ENCODE measurements around the gene MSMP.
A peak's percentile ranks its signal among the peaks of the same experiment; 100 is the strongest.

Gene MSMP
- 0 to 0.13 reads per million in 2 donors for total RNA-seq

DNA sequence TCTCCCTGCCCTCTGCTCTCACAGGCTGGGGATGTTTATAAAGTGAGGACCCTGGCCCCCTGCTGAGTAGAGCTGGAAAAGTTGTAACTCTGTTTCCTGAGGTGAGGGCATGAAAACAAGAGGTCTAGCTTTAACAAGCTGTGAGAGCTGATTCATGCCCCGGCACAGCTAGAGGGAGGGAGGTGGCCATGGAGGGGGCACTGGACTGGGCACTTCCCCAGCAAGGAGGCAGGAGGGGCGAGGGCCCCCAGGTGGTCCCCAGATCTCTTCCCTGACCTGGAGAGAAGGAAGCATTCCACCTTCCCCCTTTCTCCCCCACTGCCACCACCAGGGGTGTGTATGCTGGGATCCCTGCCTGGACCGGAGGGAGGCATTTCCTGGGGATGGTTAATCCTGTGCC lies at the start of gene MSMP:
TSS of gene MSMP (minus strand) at position 13 of the 400 bp plus-strand sequence. CDS start 147 bp downstream, outside the sequence.
- no peak for DNase-seq

- DNase-seq, result no peak
These were observed 47.5 kb upstream of the MSMP start for GRCh38 chr9:35801328-35802128.

- DNase-seq, result no peak
These were observed 46.5 kb upstream of the MSMP start for GRCh38 chr9:35800530-35800929.

DNA sequence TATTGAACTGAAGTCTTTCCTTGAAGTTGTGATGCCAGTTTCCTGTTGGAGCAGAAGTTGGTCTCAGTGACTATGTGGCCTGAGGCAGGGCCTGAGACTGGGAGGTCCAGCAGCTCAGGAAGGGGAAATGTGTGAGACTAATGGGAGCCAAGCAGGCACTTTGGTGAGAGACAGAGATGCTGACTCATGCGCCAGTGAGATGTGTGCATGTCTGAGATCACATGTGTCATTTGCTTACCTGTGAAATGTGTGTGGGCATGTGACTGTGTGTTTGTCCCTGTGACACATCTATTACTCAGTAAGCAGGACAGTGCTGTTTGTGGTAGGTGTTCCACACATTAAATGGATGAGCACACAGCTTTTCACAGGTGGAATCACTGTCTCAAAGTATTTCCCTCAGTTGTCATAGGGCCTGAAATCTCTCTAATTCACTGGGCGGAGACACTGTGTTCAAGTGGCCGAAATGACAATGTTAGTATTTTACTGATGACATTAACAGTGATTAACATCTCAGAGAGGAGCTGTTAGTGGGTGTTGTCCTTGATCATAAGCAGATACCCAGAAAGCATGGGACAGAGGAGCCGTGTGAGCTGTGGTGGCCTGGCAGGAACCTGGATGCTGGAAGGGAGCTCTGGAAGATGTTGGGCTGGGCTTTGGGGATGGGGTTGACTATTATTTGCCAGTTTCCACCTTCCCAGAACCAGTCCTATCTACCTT lies 44.7 kb upstream of the MSMP start:
- DNase-seq, result peak in 2 of 5 experiments; percentile 26 to 45

DNA sequence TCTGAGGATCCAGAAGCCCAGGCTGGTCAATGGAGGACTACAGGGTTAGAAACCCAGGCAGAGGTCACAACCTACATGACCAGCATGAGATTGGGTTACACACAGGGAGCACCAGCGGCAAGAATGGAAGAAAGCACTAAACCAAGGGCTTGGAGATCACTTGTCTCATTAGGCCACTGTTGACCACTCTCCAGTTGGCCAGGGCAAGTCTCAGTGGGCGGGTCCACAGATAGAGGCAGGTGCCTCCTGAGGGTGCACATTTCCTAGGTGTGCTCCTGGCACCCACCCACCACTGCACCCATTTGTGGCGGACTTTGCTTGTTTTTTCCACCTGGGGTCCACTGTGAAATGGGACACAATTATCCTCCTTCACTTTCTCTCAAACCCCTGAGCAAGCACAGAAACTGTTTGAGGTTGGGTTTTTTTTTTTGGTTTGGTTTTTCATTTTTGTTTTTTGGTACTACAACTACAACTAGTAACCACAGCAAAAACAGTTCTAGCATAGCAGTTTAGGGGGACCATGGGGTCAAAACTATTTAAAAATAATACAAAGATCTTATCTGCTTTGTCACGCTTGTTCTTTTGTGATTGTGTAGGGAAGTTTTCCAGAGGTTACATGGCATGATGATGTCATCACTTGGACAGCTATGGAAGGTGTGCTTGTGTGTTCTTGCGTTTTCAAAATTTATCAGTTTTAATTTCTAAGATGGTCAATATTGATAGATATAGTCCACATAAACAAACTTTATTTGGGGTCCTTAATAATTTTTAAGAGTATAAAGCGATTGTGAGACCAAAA lies 43.4 kb upstream of the MSMP start:
- no peak for DNase-seq

DNA sequence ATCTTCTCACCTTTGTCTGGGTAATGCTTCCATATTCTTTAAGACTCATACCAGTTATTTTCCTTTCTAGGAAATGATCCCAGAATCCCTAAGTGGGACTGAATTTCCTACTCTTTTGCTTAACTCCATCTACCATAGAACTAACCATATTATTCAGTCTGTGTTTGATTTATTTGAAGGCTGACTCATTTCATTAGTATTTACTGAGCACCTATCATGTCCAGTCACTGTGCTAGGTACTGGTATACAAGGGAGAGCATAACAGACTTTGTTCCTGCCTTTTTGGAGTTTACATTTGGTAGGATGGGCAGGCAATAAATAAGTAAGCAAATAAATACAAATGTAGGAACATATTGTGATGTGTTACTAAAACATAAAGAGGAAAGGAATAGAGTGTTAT lies 41.6 kb upstream of the MSMP start:
- no peak for DNase-seq

DNA sequence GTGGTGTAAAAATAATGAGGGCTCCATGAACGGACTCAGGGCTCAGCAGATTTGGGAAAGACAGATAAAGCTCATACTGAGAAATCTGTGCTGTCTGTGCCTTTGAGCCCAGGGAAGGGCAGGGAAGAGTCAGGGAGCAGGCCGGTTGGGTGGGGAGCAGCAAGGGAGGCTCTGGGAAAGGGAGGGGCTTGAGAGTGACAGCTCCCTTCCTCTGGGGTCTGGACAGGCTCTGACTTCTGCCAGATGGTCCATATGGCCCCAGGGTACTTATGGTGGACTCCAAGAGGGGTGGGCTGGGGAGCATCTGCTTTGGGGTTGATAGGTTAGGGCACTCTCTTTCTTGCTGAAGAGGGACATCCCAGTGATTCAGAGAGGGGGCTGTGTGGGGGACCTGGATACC lies 39.4 kb upstream of the MSMP start:
- DNase-seq, result no peak

DNA sequence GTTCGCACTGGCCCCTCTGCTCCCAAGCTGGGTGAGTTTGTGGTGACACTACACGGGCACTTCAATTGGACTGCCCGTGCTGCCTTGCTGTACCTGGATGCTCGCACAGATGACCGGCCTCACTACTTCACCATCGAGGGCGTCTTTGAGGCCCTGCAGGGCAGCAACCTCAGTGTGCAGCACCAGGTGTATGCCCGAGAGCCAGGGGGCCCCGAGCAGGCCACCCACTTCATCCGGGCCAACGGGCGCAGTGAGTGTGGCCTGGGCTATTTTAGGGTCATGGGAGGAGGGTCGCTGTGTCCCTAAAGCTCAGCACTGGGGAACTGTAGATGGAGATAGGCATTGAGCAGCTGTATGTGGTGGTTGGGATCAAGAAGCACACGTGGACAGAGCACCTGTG lies 38.8 kb upstream of the MSMP start:
- no peak for DNase-seq

- no peak for DNase-seq
These were observed 38.1 kb upstream of the MSMP start for GRCh38 chr9:35792024-35792813.

GRCh38 chr9:35791297-35791921 lies 37.3 kb upstream of the MSMP start, which contains the start of gene NPR2:
Gene NPR2, plus strand, starts transcription at chr9:35791591. Its CDS starts 818 bp downstream, at chr9:35792409.
- DNase-seq, result no peak

DNA sequence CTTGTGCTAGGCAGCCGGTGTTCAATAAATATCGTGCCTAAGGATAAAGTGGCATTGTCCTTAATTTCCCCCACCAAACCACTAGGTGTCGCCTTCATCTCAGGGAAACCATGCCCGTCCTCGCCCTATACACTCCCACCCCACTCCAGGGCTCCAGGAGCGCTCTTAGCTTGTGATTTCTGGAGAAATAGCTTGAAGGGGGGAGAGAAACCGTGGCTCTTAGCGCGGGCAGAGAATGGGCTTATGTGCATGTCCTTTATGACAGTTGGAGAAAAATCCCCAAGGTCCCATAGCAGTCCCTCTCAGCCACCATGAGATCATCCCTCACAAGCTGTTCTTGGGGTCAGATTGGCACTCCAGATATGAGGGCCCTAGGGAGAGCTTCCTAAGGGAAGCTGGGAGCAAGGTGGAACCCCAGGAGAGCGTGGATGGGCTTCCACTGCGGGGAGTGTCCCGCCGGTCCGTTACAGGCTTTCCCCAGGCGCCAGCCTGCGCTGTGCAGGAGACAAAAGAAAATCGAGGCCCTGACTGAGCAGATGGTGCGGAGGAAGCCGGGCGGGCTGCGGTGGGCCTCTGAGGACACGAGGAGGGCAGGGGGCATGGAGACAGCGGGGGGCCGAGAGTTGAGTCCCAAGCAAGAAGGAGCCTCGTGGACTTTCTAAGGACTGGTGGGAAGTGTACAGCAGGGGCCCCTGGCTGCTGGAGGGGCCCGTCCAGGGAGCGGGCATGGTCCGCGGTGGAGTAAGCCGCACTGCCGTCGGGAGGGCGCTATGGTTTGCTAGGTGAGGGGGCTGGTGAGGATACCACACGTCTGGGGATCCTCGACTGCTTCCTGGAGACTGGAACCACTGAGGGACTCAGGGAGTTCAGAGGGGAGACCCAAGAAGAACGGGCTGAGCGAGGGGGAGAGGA lies 36.6 kb upstream of the MSMP start:
- peak in 4 of 5 experiments; percentile 15 to 66 (median 38) for DNase-seq

GRCh38 chr9:35790025-35790384 lies 35.9 kb upstream of the MSMP start:
- DNase-seq, result no peak

- DNase-seq, result no peak
These were observed 35.5 kb upstream of the MSMP start for GRCh38 chr9:35789541-35789940.

DNA sequence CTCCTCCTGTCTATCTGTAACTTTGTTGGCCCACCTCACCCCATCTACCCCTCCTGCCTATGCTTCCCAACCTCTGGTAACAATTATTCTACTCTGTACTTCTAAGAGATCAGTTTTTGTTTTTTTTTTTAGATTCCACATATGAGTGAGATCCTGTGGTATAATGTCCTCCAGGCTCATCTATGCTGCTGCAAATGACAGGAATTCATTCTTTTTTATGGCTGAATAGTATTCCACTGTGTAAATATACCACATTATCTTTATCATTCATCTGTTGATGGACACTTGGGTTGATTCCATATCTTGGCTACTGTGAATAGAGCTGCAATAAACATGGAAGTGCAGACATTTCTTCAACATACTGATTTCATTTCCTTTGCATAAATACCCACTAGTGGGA lies 29.3 kb upstream of the MSMP start:
- no peak for DNase-seq

- no peak for DNase-seq
These were observed 27.0 kb upstream of the MSMP start for GRCh38 chr9:35781066-35781465.

DNA sequence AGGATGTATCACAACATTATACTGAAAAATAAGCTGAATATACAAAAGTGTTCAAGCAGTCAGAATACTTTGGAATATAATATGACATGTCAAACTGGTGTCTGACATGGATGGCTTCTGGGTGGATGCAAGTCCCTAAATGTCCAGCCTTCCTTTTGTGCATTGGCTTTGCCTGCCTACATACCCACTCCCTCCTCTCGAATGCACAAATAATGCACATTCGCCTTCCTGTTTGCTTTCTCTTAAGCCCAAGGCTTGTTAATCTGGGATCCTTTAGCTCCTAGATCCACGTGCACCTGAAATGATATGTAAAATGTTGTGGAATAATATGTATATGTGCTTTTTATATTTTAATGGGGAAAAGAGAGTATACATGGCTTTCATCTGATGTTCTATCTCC lies 24.4 kb upstream of the MSMP start:
- DNase-seq, result no peak

- no peak for DNase-seq
These were observed 21.9 kb upstream of the MSMP start for GRCh38 chr9:35776018-35776417.

DNA sequence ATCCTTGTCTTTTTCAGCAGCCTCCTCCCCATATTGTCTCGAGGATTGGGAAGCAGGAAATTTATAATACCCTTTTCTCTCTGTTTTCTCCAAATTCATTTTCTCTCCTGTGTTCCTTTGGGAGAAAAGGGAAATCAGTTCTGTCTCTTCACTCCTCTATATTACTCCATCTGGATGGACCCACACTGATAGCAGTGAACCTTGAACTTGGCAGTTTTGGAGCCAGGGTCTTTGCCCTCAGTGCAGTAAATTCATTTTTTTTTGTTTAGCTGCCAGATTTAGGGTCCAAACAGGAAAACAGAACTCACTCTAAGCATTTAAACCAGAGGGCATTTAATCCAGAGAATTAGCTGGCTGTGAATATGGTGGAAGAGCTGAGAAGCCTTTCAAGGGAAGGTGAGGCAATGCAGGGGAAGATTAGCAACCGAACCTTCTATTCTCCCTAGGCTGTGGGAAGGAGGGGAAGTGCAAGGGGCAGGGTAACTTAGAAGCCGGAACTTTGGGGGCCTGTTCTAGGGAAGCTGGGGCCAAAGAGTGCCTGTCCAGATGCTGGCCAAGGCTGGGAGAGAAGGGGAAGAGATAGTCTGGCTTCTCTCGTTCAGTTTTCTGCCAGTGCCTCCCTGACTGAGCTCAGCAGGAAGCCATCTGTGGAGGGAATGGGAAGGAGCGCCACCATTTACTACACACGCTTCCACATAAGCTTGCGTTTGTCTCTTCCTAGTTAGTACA lies 21.0 kb upstream of the MSMP start:
- DNase-seq, result no peak

DNA sequence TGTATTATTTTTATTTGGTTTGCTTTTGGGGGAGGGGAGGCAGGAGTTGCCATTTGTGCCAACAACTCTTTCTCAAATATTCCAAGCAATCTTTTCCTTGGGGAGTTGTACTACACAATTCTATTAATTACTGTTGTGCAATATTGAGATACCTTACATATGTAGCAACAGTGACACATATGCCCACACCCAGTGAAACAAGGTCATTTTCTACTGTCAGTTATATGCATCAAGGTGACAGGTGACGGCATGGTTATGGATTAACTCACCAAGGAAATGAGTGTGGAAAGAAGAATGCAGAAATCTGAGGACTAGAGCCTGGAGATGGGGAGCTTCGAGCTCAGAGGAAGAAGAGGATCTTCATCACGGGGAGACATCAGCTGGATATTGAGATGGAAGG lies 17.9 kb upstream of the MSMP start:
- no peak for DNase-seq

- no peak for DNase-seq
These were observed 17.5 kb upstream of the MSMP start for GRCh38 chr9:35771534-35771933.
